ENCODE results near the gene PANK4.

DNA sequence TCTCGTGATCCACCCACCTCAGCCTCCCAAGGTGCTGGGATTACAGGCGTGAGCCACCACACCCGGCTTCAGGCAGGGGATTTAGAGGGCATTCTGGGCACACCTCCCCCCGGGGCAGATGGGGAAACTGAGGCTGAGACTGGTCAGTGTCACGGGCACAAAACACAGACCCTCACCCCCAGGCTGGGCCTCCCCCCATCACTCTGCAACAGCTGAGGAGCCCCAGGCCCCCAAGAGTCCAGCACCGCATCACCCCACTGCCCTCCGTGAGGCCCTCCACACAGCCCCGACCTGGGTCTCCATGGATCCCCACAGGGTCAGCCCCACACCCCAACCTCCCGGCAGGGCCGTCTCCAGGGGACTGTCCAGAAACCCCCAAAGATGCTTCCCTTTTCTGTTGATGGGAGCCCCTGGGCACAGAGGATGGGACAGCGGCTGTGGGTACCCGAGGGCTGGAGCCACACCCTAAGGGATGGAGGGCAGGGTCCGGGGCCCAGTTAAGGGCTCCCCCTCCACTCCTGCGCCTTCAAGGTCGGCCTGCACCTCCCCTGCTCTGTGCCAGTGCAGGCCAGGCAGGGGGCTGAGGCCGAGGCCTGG lies 40.8 kb upstream of the PANK4 start:
- TF ChIP-seq EZH2 (IDR thresholded peaks at IDR 0.05; ENCODE audit: borderline replicate concordance, low read length) = no peak
- TF ChIP-seq, protein P1, sequence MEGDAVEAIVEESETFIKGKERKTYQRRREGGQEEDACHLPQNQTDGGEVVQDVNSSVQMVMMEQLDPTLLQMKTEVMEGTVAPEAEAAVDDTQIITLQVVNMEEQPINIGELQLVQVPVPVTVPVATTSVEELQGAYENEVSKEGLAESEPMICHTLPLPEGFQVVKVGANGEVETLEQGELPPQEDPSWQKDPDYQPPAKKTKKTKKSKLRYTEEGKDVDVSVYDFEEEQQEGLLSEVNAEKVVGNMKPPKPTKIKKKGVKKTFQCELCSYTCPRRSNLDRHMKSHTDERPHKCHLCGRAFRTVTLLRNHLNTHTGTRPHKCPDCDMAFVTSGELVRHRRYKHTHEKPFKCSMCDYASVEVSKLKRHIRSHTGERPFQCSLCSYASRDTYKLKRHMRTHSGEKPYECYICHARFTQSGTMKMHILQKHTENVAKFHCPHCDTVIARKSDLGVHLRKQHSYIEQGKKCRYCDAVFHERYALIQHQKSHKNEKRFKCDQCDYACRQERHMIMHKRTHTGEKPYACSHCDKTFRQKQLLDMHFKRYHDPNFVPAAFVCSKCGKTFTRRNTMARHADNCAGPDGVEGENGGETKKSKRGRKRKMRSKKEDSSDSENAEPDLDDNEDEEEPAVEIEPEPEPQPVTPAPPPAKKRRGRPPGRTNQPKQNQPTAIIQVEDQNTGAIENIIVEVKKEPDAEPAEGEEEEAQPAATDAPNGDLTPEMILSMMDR (conservative IDR thresholded peaks at IDR 0.05 in 1 of 2, IDR thresholded peaks at IDR 0.05 in 1 of 2; ENCODE audit: extremely low read depth in 1 of 2, insufficient read depth in 1 of 2, low read depth in 1 of 2, low read length in 2 of 2) = no peak
